ENCODE results near the gene RDH8. TPM values are rescaled to one million over a fixed set of nuclear protein-coding genes. Genes with fewer than 3 reads are reported as not detected.

Gene RDH8
- total and polyA plus RNA-seq, 4 donors = not detected

GRCh38 chr19:10001899-10002298 lies 11.4 kb upstream of the RDH8 start:
- WGBS, 2 donors = 69 to 81% methylated on average over 6 of the region's 6 CpGs
- Histone ChIP-seq H3K27me3 (ENCODE audit: control insufficient read depth in 1 of 2, insufficient read depth in 2 of 2, low read length in 1 of 2) (no peaks in the 10 kb centered on the region), H3K4me1 (ENCODE audit: control insufficient read depth in 1 of 2, insufficient read depth in 2 of 2, low read length in 2 of 2) (no peaks in the 10 kb centered on the region), H3K9me3 (ENCODE audit: control insufficient read depth, low read length) (no peaks in the 10 kb centered on the region), H3K36me3 (ENCODE audit: control insufficient read depth in 1 of 2, insufficient read depth in 2 of 2, low read length in 1 of 2) (no peaks in the 10 kb centered on the region), H3K27ac (ENCODE audit: low read depth in 1 of 2, low read length in 2 of 2) (no peak overlapping the region), H3K4me3 (ENCODE audit: low read length in 2 of 2) (no peak overlapping the region)
- DNase-seq = no peak
- intact Hi-C loops (cut with DNase I) = no loop called here
- ATAC-seq (ENCODE audit: low FRiP score) = no peak

GRCh38 chr19:10003271-10003670 lies 10.0 kb upstream of the RDH8 start:
- Histone ChIP-seq H3K36me3 (ENCODE audit: control insufficient read depth in 1 of 2, insufficient read depth in 2 of 2, low read length in 1 of 2) (no peaks in the 10 kb centered on the region), H3K4me1 (ENCODE audit: control insufficient read depth in 1 of 2, insufficient read depth in 2 of 2, low read length in 2 of 2) (no peaks in the 10 kb centered on the region), H3K4me3 (ENCODE audit: low read length in 2 of 2) (no peak overlapping the region), H3K27ac (ENCODE audit: low read depth in 1 of 2, low read length in 2 of 2) (no peak overlapping the region), H3K27me3 (ENCODE audit: control insufficient read depth in 1 of 2, insufficient read depth in 2 of 2, low read length in 1 of 2) (no peaks in the 10 kb centered on the region), H3K9me3 (ENCODE audit: control insufficient read depth, low read length) (no peaks in the 10 kb centered on the region)
- ATAC-seq (ENCODE audit: low FRiP score) (no peak), DNase-seq (no peak)
- WGBS, 2 donors = 83 to 92% methylated on average over 5 to 6 of the region's 6 CpGs
- intact Hi-C loops (cut with DNase I) = no loop called here

- ATAC-seq (ENCODE audit: low FRiP score) (no peak), DNase-seq (no peak)
- 91% methylated on average over 9 of the region's 9 CpGs for WGBS, 2 donors
- Histone ChIP-seq H3K27ac (ENCODE audit: low read depth in 1 of 2, low read length in 2 of 2) (no peak overlapping the region), H3K9me3 (ENCODE audit: control insufficient read depth, low read length) (no peaks in the 10 kb centered on the region), H3K4me1 (ENCODE audit: control insufficient read depth in 1 of 2, insufficient read depth in 2 of 2, low read length in 2 of 2) (peaks cover 0 to 4% of the 10 kb centered on the region in 2 donors), H3K27me3 (ENCODE audit: control insufficient read depth in 1 of 2, insufficient read depth in 2 of 2, low read length in 1 of 2) (no peaks in the 10 kb centered on the region), H3K4me3 (ENCODE audit: low read length in 2 of 2) (no peak overlapping the region), H3K36me3 (ENCODE audit: control insufficient read depth in 1 of 2, insufficient read depth in 2 of 2, low read length in 1 of 2) (no peaks in the 10 kb centered on the region)
- intact Hi-C loops (cut with DNase I) = no loop called here
These were observed 8.7 kb upstream of the RDH8 start for GRCh38 chr19:10004617-10005016.

DNA sequence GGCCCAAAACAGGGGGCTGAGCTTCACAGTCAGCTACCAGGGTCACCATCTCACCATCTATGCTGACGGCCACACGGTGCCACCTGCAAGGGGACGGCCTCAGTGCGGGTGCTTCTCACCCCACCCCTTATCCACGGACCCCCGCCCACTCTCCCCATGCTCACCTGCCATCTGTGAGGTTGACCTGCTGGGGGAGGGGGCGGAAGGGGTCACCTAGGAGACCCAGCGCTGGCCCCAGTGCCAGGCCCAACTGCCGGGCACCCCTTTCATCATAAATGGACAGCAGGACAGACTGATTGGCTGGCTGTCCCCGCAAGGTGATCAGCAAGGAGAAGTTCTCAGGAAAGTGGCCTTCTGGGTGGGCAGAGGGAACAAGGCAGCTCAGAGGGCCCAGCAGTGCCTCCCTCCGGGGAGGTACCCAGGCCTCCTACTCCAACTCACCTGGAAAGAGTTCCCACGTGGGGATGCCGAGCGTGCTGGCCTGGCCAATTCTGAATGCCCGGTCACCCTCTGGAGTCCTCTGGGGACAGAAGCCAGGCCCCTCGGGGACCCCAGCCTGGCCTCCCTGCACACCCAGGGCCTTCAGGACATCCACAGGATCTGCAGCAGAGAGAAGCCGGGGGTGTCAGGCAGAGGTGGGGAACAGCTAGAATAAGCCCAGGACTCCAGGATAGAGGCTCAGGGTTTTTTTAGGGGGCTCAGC lies 7.5 kb upstream of the RDH8 start:
- H3K27me3 ChIP-seq (ENCODE audit: control insufficient read depth in 1 of 2, insufficient read depth in 2 of 2, low read length in 1 of 2) = no peaks in the 10 kb centered on the region
- H3K9me3 ChIP-seq (ENCODE audit: control insufficient read depth, low read length) = no peaks in the 10 kb centered on the region
- H3K4me1 ChIP-seq (ENCODE audit: control insufficient read depth in 1 of 2, insufficient read depth in 2 of 2, low read length in 2 of 2) = peaks cover 0 to 4% of the 10 kb centered on the region in 2 donors
- ATAC-seq (ENCODE audit: low FRiP score) = no peak
- no peak overlapping the region for H3K27ac ChIP-seq (ENCODE audit: low read depth in 1 of 2, low read length in 2 of 2)
- no peak for DNase-seq
- H3K4me3 ChIP-seq (ENCODE audit: low read length in 2 of 2) = no peak overlapping the region
- intact Hi-C loops (cut with DNase I) = no loop called here
- H3K36me3 ChIP-seq (ENCODE audit: control insufficient read depth in 1 of 2, insufficient read depth in 2 of 2, low read length in 1 of 2) = no peaks in the 10 kb centered on the region
- 70 to 75% methylated on average over 16 to 17 of the region's 17 CpGs for WGBS, 2 donors

GRCh38 chr19:10006335-10006708 lies 7.0 kb upstream of the RDH8 start:
- Histone ChIP-seq H3K36me3 (ENCODE audit: control insufficient read depth in 1 of 2, insufficient read depth in 2 of 2, low read length in 1 of 2) (no peaks in the 10 kb centered on the region), H3K4me3 (ENCODE audit: low read length in 2 of 2) (no peak overlapping the region), H3K9me3 (ENCODE audit: control insufficient read depth, low read length) (no peaks in the 10 kb centered on the region), H3K27me3 (ENCODE audit: control insufficient read depth in 1 of 2, insufficient read depth in 2 of 2, low read length in 1 of 2) (no peaks in the 10 kb centered on the region), H3K4me1 (ENCODE audit: control insufficient read depth in 1 of 2, insufficient read depth in 2 of 2, low read length in 2 of 2) (peaks cover 0 to 4% of the 10 kb centered on the region in 2 donors), H3K27ac (ENCODE audit: low read depth in 1 of 2, low read length in 2 of 2) (no peak overlapping the region)
- 7 to 11% methylated on average over 7 of the region's 7 CpGs for WGBS, 2 donors
- ATAC-seq (ENCODE audit: low FRiP score) = peak; percentile 66
- no peak for DNase-seq
- intact Hi-C loops (cut with DNase I) = no loop called here

DNA sequence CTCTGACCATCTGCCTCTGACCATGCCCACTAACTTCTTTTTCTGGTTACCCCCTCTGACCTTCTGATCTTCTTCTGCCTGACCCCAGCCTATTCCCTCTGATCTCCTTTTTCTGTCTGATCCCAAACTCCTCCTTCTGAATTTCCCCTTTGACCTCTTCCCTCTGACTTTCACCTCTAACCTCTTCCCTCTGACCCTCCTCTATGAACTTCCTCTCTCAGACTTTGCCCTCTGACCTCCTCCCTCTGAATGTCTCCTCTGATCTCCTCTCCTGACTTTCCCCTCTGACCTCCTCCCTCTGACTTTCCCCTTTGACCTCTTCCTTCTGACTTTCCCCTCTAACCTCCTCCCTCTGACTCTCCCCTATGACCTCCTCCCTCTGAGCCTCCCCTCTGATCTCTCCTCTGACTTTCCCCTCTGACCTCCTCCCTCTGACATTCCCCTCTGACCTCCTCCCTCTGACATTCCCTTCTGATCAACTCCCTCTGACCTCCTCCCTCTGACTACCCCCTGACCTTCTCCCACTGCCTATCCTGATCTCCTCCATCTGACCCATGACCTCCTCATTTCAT lies 6.4 kb upstream of the RDH8 start:
- no peaks in the 10 kb centered on the region for H3K9me3 ChIP-seq (ENCODE audit: control insufficient read depth, low read length)
- intact Hi-C loops (cut with DNase I) = no loop called here
- no peak overlapping the region for H3K4me3 ChIP-seq (ENCODE audit: low read length in 2 of 2)
- no peaks in the 10 kb centered on the region for H3K36me3 ChIP-seq (ENCODE audit: control insufficient read depth in 1 of 2, insufficient read depth in 2 of 2, low read length in 1 of 2)
- no peak overlapping the region for H3K27ac ChIP-seq (ENCODE audit: low read depth in 1 of 2, low read length in 2 of 2)
- no peak for ATAC-seq (ENCODE audit: low FRiP score)
- peaks cover 0 to 4% of the 10 kb centered on the region in 2 donors for H3K4me1 ChIP-seq (ENCODE audit: control insufficient read depth in 1 of 2, insufficient read depth in 2 of 2, low read length in 2 of 2)
- no peaks in the 10 kb centered on the region for H3K27me3 ChIP-seq (ENCODE audit: control insufficient read depth in 1 of 2, insufficient read depth in 2 of 2, low read length in 1 of 2)
- DNase-seq = no peak

- no peaks in the 10 kb centered on the region for H3K36me3 ChIP-seq (ENCODE audit: control insufficient read depth in 1 of 2, insufficient read depth in 2 of 2, low read length in 1 of 2)
- DNase-seq (peak in 1 of 2 donors; percentile 56), ATAC-seq (ENCODE audit: low FRiP score) (peak; percentile 59)
- 30 to 33% methylated on average over 13 of the region's 13 CpGs for WGBS, 2 donors
- peaks cover 0 to 4% of the 10 kb centered on the region in 2 donors for H3K4me1 ChIP-seq (ENCODE audit: control insufficient read depth in 1 of 2, insufficient read depth in 2 of 2, low read length in 2 of 2)
- H3K9me3 ChIP-seq (ENCODE audit: control insufficient read depth, low read length) = no peaks in the 10 kb centered on the region
- H3K27ac ChIP-seq (ENCODE audit: low read depth in 1 of 2, low read length in 2 of 2) = no peak overlapping the region
- intact Hi-C loops (cut with DNase I) = no loop called here
- no peak overlapping the region for H3K4me3 ChIP-seq (ENCODE audit: low read length in 2 of 2)
- H3K27me3 ChIP-seq (ENCODE audit: control insufficient read depth in 1 of 2, insufficient read depth in 2 of 2, low read length in 1 of 2) = no peaks in the 10 kb centered on the region
These were observed 5.7 kb upstream of the RDH8 start for GRCh38 chr19:10007371-10008183.

DNA sequence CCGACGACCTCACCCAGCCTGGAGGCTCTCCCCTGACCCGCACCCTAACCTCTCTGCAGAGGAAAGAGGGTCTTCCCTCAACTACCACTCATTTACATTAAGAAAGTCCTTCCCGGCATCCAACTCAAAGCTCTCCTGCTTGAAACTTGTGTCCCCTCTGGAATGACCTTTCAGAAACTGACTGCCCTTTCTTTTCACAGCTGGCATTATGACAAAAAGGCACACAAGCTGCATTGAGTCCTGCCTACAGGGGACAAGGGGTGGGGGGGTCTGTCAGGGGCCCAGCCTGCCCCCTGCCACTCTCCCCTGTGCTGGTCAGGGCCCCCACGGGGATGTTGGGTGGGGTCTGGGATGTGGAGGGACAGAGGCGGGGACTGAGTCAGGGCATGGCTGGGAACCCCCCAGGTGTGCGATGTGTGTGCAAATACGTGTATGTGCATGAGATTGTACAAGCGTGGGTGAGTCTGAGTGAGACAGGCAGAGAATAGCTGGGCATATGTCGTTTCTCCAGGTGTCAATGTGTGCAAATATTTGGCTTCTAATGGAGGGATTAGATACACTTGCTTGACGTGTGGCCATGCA lies 5.0 kb upstream of the RDH8 start:
- 40 to 52% methylated on average over 11 of the region's 11 CpGs for WGBS, 2 donors
- DNase-seq = no peak
- intact Hi-C loops (cut with DNase I) = no loop called here

More for the DNA sequence above, 5.0 kb upstream of the RDH8 start:
- H3K27ac ChIP-seq (ENCODE audit: low read depth in 1 of 2, low read length in 2 of 2) = peak overlapping the region in 1 of 2 donors; percentile 37
- no peaks in the 10 kb centered on the region for H3K27me3 ChIP-seq (ENCODE audit: control insufficient read depth in 1 of 2, insufficient read depth in 2 of 2, low read length in 1 of 2)
- H3K36me3 ChIP-seq (ENCODE audit: control insufficient read depth in 1 of 2, insufficient read depth in 2 of 2, low read length in 1 of 2) = no peaks in the 10 kb centered on the region
- H3K4me3 ChIP-seq (ENCODE audit: low read length in 2 of 2) = no peak overlapping the region
- no peak for ATAC-seq (ENCODE audit: low FRiP score)
- H3K4me1 ChIP-seq (ENCODE audit: control insufficient read depth in 1 of 2, insufficient read depth in 2 of 2, low read length in 2 of 2) = peaks cover 0 to 4% of the 10 kb centered on the region in 2 donors
- H3K9me3 ChIP-seq (ENCODE audit: control insufficient read depth, low read length) = no peaks in the 10 kb centered on the region

All from aorta (tissue), 5 donors.